ELF-1 (cell line): ENCODE measurements around the gene METRNL.
"Not testable (repeated sequence)": the region's sequence is repeated elsewhere in the genome, so short reads cannot be mapped to it uniquely, and the experiment has no call there.

Source experiments
- DNase-seq: peaks from one replicate; pipeline ENCODE4 v3.0.0-alpha.2; 2016; ENCODE audit warnings: low read depth, low spot score

Gene METRNL

DNA sequence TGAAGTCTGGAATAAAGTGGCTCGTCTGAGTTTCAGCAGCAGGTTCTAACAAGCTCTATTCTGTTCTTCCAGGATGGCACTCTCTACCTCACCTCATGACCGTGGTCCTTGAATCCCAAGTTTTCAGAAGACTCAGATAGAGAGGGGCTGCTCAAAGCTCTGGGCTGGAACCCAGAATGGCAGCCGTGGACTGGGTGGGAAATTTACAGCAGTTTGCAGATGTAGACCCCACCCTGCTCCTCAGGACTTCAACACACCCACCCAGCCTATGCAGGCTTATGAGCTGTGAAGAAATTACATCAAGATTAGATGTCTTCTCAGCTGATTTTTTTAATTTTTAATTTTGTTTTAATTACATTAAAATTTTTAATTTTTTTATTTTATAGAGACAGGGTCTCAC, 59.4 kb downstream of the METRNL start:
- no peak for DNase-seq

- not testable (repeated sequence) for DNase-seq
Observed at GRCh38 chr17:83139541-83140248, 60.3 kb downstream of the METRNL start.

DNA sequence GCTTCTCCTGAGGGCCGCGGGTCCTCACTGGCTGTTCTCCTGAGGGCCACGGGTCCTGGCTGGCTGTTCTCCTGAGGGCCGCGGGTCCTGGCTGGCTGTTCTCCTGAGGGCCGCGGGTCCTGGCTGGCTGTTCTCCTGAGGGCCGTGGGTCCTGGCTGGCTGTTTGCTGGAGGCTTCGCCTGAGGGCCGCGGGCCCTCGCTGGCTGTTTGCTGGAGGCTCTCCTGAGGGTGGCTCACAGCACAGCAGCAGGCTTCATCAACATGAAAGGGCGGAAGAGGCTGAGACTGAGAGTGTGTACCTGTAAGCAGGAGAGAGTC, 60.8 kb downstream of the METRNL start:
- DNase-seq, result not testable (repeated sequence)

- no peak for DNase-seq
Observed at GRCh38 chr17:83142619-83143018, 63.2 kb downstream of the METRNL start.

- no peak for DNase-seq
Observed at GRCh38 chr17:83143817-83144231, 64.4 kb downstream of the METRNL start.
